IMR-90 (cell line): Measurements from ENCODE around the gene LRG1.

Experiments
- BHLHE40 ChIP-seq: fragments of 150-350 bp; IDR thresholded peaks from 2 replicates; pipeline ENCODE4 v1.6.1; 2016; ENCODE audit warnings: mild to moderate bottlenecking, low read depth, low read length
- FOS ChIP-seq: fragments of 150-350 bp; IDR thresholded peaks from 2 replicates; pipeline ENCODE4 v1.6.1; 2016; ENCODE audit warnings: low read depth, low read length
- MXI1 ChIP-seq: IDR thresholded peaks from 2 replicates; pipeline ENCODE4 v1.6.1; 2012; ENCODE audit warnings: low read depth, mild to moderate bottlenecking, low read length, moderate library complexity, borderline replicate concordance
- POLR2A ChIP-seq: IDR thresholded peaks from 2 replicates; pipeline ENCODE4 v1.6.1; 2012; ENCODE audit warnings: mild to moderate bottlenecking, low read depth, low read length
- RFX5 ChIP-seq: IDR thresholded peaks from 2 replicates; pipeline ENCODE4 v1.8.0; 2012; ENCODE audit warnings: low read depth, mild to moderate bottlenecking, low read length, moderate library complexity
- USF2 ChIP-seq: fragments of 150-350 bp; IDR thresholded peaks from 2 replicates; pipeline ENCODE4 v1.6.1; 2017; ENCODE audit warnings: mild to moderate bottlenecking, antibody characterized with exemption, low read length, low read depth
- TF ChIP-seq, protein P1 (sequence below): conservative IDR thresholded peaks from 2 replicates; pipeline ENCODE4 v1.5.1; 2012; ENCODE audit warnings: mild to moderate bottlenecking, low read depth, low read length, improper control_type of control experiment

GRCh38 chr19:4493104-4493928, 46.5 kb downstream of the LRG1 start:
- TF ChIP-seq, protein P1, sequence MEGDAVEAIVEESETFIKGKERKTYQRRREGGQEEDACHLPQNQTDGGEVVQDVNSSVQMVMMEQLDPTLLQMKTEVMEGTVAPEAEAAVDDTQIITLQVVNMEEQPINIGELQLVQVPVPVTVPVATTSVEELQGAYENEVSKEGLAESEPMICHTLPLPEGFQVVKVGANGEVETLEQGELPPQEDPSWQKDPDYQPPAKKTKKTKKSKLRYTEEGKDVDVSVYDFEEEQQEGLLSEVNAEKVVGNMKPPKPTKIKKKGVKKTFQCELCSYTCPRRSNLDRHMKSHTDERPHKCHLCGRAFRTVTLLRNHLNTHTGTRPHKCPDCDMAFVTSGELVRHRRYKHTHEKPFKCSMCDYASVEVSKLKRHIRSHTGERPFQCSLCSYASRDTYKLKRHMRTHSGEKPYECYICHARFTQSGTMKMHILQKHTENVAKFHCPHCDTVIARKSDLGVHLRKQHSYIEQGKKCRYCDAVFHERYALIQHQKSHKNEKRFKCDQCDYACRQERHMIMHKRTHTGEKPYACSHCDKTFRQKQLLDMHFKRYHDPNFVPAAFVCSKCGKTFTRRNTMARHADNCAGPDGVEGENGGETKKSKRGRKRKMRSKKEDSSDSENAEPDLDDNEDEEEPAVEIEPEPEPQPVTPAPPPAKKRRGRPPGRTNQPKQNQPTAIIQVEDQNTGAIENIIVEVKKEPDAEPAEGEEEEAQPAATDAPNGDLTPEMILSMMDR, result no peak
- no peak for TF ChIP-seq USF2
- TF ChIP-seq BHLHE40, result no peak
- TF ChIP-seq MXI1, result no peak
- TF ChIP-seq POLR2A, result no peak
- no peak for TF ChIP-seq RFX5
- no peak for TF ChIP-seq FOS
